ENCODE results near the gene DAGLB.
"Not testable (repeated sequence)": the region's sequence is repeated elsewhere in the genome, so short reads cannot be mapped to it uniquely, and the experiment has no call there.

The DAGLB gene

DNA sequence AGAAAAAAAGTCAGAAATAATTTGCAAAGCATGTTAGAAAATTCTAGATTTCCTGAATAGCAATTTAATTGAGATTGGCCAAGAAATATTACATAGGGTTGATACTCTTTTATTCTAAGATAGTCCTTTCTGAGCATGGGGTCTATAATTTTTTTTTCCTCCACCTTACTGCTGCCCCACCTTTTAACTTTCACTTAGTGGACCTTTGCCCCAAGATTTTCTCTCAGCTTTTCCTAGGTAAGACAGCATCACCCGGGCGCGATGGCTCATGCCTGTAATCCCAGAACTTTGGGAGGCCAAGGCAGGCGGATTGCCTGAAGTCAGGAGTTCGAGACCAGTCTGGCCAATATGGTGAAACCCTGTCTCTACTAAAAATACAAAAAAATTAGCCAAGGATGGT lies 69.2 kb downstream of the DAGLB start:
- not testable (repeated sequence) for DNase-seq

DNA sequence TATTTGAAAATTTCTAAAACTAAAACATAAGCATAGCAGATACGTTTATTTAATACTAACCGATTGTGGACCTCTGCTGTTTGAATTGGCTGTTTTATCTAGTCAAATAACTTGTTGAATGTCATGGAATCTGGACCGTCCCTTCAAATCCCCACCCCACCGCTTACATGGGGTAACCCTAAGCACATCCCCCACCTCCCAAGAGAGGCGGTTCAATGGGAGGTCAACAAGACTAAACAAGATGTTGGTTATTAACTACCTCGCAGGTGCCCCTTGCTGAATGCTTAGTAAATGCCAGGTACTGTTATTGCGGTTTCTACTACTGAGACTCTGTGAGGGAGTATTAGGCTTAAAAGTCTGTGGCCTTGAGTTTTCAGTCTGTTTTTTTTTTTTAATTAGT lies 70.9 kb downstream of the DAGLB start:
- DNase-seq, result no peak

DNA sequence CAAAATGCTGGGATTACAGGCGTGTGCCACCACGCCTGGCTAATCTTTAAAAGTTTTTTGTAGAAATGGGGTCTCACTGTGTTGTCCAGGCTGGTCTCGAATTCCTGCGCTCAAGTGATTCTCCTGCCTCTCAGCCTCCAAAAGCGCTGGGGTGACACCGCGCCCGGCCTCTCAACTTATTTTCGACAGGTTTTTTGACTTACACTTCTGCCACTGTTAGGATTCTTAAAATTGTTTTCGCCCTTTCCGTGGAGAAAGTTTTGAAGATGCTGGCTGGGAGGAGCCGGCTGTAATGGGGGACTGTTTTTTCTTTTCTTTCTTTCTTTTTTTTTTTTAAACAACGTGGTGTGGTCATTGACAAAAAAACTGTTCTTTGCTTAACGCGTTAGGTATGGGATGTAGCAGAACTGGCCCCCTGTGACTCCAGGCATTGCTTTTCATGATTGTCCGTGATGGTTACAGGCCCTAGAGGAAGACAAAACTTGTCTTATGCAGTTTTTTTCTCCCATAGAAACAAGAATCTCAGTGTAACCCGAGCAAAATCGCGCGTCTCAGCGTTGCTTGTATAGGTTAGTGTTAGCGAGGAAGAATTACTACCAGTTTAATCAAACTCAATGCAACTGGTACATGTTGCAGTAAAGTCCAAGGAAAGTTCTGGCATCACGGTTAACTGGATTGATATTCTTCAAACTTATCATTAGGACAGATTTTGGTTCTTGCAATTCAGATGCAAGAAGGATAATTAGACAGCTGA lies 72.2 kb downstream of the DAGLB start:
- no peak for DNase-seq

DNA sequence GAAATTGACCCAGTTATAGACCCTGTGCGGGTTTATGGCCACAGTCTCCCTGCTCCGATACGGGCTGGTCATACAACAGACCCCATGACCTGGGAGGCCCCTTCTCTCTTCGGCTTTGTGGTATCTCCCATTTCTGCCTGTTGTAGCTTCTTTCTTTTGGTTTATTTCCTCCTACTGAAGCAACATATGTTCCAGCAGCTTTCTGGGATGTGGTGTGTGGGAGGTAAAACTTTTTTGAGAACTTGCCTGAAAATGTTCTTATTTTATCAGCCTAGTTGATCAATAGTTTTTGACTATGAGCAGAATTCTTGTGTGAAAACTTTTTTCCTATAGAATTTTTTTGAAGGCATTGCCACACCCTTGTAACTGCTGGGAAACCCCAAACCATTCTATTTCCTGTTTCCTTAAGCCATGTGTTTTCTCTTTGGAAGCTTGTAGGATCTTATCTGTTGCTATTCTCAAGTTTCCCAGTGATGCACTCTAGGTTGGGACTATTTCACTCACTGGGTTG lies 80.0 kb downstream of the DAGLB start:
- DNase-seq, result peak in 5 of 58 donors; percentile 4 to 46 (median 14)

DNA sequence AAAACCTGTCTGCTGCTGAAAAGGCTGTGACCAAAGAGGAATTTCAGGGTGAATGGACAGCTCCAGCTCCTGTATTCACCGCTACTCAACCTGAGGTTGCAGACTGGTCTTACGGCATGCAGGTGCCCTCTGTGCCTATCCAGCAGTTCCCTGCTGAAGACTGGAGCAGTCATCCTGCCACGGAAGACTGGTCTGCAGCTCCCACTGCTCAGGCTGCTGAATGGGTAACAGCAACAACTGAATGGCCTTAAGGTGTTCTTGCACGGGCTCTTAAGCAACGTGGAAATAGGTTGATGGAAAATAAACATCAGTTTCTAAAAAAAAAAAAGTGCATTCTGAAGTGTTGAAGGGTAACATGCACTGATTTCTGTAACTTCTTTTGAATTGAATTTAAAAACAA lies 82.3 kb downstream of the DAGLB start:
- no peak for DNase-seq

DNA sequence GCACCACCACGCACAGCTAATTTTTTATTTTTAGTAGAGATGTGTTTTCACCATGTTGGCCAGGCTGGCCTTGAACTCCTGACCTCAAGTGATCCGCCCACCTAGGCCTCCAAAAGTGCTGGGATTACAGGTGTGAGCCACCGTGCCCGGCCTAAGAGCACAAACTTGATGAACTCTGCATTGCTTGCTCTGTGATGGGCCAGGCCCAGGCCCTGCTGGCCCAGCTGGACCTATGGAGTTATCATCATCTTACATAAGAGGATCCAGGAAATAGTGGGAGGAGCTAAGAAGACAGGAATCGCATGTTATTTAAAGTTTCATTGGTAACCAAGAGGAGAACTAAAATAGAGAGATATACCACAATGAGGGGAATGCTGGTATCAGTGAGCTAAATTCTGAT lies 86.9 kb downstream of the DAGLB start:
- no peak for DNase-seq

DNA sequence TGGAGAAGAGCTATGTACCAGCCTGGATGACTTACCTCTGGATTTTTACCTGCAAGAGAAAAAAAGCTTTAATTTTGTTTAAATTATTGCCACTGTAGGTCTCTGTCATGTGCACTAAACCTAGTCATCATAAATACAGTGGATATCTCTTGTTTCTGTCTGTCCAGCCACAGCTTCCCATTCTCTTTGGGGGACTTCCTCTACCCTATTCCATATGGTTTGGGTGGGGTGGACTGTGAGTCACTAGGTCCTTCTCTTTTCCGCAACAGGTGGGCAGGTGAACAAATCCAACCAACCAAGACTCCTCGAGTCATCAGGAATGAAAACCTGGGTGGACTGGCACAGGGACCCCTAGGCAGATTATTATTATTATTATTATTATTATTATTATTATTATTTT lies 88.0 kb downstream of the DAGLB start:
- DNase-seq, result no peak
